Measurements from ENCODE around the gene ELN. TPM values are rescaled to one million over a fixed set of nuclear protein-coding genes. Genes with fewer than 3 reads are reported as not detected.

The ELN gene
- total and polyA plus RNA-seq, 2 donors (not counting 3 experiments of a cell fraction or from before 2014, with no cell fraction given) = 1.7 to 2.6 TPM

DNA sequence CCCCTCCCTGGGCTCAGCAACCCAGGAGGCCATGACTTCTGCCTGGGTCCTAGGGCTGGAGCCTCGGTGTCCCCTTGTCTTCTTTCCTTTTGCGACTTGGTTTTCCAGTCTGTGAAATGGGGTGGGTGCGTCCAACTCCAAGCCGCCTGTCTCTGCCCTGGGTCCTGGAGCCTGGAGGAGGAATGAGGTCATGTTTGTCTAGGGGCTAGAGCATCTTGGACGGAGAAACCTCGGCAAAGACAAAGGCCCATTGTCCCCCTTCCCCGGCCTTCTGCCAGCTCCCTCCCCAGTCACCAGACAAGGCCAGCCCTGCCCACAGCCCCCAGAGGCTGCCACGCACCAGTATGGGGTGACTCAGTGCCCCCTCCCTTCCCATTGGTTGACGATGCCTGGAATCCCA lies 39.8 kb upstream of the ELN start:
- dilution Hi-C loops (cut with MboI; ENCODE audit: extremely low pct_ligation_motif_present, low sequenced_read_pairs) (no loop called here), intact Hi-C loops (cut with micrococcal nuclease) (loop anchor here (5.0 kb wide), 1 partner anchor 34 kb away; no protein-coding TSS in a partner anchor)
- POLR2A ChIA-PET = no interaction called here
- Histone ChIP-seq H3K79me2 (ENCODE audit: control insufficient read depth, insufficient read depth, low read length) (no peaks in the 10 kb centered on the region), H3K4me1 (ENCODE audit: control insufficient read depth, extremely low read depth, insufficient read depth, low read length) (no peaks in the 10 kb centered on the region), H2AFZ (ENCODE audit: low read depth, low read length) (no peak overlapping the region), H4K20me1 (replicated peaks; ENCODE audit: control insufficient read depth, extremely low read depth, insufficient read depth, low read length) (no peaks in the 10 kb centered on the region), H3K4me2 (ENCODE audit: insufficient read depth, low read length) (no peak overlapping the region), H3K4me3 (replicated peaks in 1 of 3; ENCODE audit: insufficient read depth in 1 of 3, low read depth in 1 of 3, low read length in 3 of 3) (no peak overlapping the region), H3K9me3 (replicated peaks; ENCODE audit: control insufficient read depth, insufficient read depth, low read length) (no peaks in the 10 kb centered on the region), H3K36me3 (ENCODE audit: control insufficient read depth in 2 of 2, extremely low read depth in 1 of 2, insufficient read depth in 2 of 2, low read length in 2 of 2) (no peaks in the 10 kb centered on the region), H3K9ac (replicated peaks; ENCODE audit: extremely low read depth, insufficient read depth, low read length) (no peak overlapping the region), H3K9me1 (replicated peaks; ENCODE audit: control insufficient read depth, extremely low read depth, insufficient read depth, low read length) (no peaks in the 10 kb centered on the region), H3K27me3 (ENCODE audit: control insufficient read depth in 2 of 2, insufficient read depth in 2 of 2, low read length in 2 of 2) (no peaks in the 10 kb centered on the region), H3K27ac (ENCODE audit: insufficient read depth, low read depth, low read length) (no peak overlapping the region)
- BruUV-seq (replicated peaks) = no TSS peak
- DNase-seq (ENCODE audit: low read depth, low spot score) = no peak
- FAIRE-seq = no peak
- CTCF ChIA-PET = interaction anchor here (1.5 to 2.7 kb wide), 2 partner anchors 9 to 39 kb away, joined by 4 to 17 read pairs; no protein-coding TSS in a partner anchor
- TF ChIP-seq, protein P1, sequence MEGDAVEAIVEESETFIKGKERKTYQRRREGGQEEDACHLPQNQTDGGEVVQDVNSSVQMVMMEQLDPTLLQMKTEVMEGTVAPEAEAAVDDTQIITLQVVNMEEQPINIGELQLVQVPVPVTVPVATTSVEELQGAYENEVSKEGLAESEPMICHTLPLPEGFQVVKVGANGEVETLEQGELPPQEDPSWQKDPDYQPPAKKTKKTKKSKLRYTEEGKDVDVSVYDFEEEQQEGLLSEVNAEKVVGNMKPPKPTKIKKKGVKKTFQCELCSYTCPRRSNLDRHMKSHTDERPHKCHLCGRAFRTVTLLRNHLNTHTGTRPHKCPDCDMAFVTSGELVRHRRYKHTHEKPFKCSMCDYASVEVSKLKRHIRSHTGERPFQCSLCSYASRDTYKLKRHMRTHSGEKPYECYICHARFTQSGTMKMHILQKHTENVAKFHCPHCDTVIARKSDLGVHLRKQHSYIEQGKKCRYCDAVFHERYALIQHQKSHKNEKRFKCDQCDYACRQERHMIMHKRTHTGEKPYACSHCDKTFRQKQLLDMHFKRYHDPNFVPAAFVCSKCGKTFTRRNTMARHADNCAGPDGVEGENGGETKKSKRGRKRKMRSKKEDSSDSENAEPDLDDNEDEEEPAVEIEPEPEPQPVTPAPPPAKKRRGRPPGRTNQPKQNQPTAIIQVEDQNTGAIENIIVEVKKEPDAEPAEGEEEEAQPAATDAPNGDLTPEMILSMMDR (IDR thresholded peaks at IDR 0.05; ENCODE audit: extremely low read depth in 1 of 2, insufficient read depth in 1 of 2, low read depth in 1 of 2, low read length in 2 of 2) = no peak
- TF ChIP-seq, protein P2, sequence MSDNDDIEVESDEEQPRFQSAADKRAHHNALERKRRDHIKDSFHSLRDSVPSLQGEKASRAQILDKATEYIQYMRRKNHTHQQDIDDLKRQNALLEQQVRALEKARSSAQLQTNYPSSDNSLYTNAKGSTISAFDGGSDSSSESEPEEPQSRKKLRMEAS (IDR thresholded peaks at IDR 0.05; ENCODE audit: insufficient read depth, insufficient read length) = no peak
- TF ChIP-seq FOS (IDR thresholded peaks at IDR 0.05; ENCODE audit: borderline replicate concordance, insufficient read depth, low read length) = no peak
- TF ChIP-seq POLR2A (IDR thresholded peaks at IDR 0.05; ENCODE audit: low read depth, low read length) = no peak
- no peak for TF ChIP-seq POLR2AphosphoS5 (IDR thresholded peaks at IDR 0.05; ENCODE audit: insufficient read depth, low read depth, low read length)
- TF ChIP-seq GATA2 (IDR thresholded peaks at IDR 0.05; ENCODE audit: insufficient read depth, insufficient read length, low read depth, low read length) = no peak
- no peak for TF ChIP-seq EZH2 (IDR thresholded peaks at IDR 0.05; ENCODE audit: borderline replicate concordance, low read depth, low read length, severe bottlenecking)
- TF ChIP-seq MYC (IDR thresholded peaks at IDR 0.05; ENCODE audit: low read depth, low read length) = no peak
- TF ChIP-seq JUN (IDR thresholded peaks at IDR 0.05; ENCODE audit: borderline replicate concordance, insufficient read depth, insufficient read length, low read depth) = no peak

Measured in endothelial cell of umbilical vein (primary cell).